K562 (cell line): ENCODE results near the gene NRP2. TPM values are rescaled to one million over a fixed set of nuclear protein-coding genes. Genes with fewer than 3 reads are reported as not detected.

Source experiments
- ATAC-seq: fragments of 200-7000 bp; cut with Tn5 transposase; 3 replicates; pipeline ENCODE4 v1.9.1; 2020; ENCODE audit warnings: moderate library complexity
- BruUV-seq: library from RNA; stranded (reverse); fragments of 400-500 nt; replicated peaks from 2 replicates; lab custom pipeline; 2021; lab: Mats Ljungman, UMichigan
- CTCF ChIA-PET: fragments of 300-600 bp; formaldehyde crosslinking; extraction: SDS; loops from one replicate; lab custom pipeline; 2021; ENCODE audit warnings: low intra/inter-chr PET ratio; lab: Yijun Ruan, JAX
- POLR2A ChIA-PET: fragments of 300-600, 350-650 bp; sonication (Branson Sonifier 250); formaldehyde crosslinking; extraction: SDS; loops from one replicate; lab custom pipeline; 2021; ENCODE audit warnings: antibody characterized with exemption, inconsistent platforms; lab: Yijun Ruan, JAX
- DNase-seq, 4 experiments: peaks; one replicate each; pipeline versions ENCODE4 v3.0.0 to v3.0.0-alpha.2; 2011 to 2018; ENCODE audit warnings: low spot score in 3 of 4, mixed read lengths in 3 of 4; ENCODE audit errors: extremely low read depth in 1 of 4
- FAIRE-seq: peaks from 2 replicates; lab custom pipeline; 2011; peaks lifted over from hg19 to GRCh38; lab: Jason Lieb, UNC
- H2AFZ ChIP-seq: 2 replicates; pipeline ENCODE4 v1.6.0; 2011; ENCODE audit warnings: low read depth, low read length, control low read depth, inconsistent platforms
- H3K27ac ChIP-seq: fragments of 200-600 bp; 3 replicates; pipeline ENCODE4 v1.8.0; 2011; ENCODE audit warnings: low read depth, mild to moderate bottlenecking, control low read depth, inconsistent platforms, low read length, moderate library complexity, mixed read lengths; ENCODE audit errors: extremely low read depth
- H3K27me3 ChIP-seq, 2 experiments: fragments of 300-600 bp in 1 of 2; 2 replicates in 1 of 2; 3 replicates in 1 of 2; pipeline versions ENCODE4 v1.6.0 to v1.8.0; 2011; ENCODE audit warnings: inconsistent platforms in 2 of 2, low read length in 2 of 2, mild to moderate bottlenecking in 1 of 2, mixed read lengths in 1 of 2, moderate library complexity in 1 of 2; ENCODE audit not compliant: control insufficient read depth in 2 of 2, insufficient read depth in 2 of 2
- H3K36me3 ChIP-seq: fragments of 300-600 bp; 3 replicates; pipeline ENCODE4 v1.8.0; 2011; ENCODE audit warnings: mild to moderate bottlenecking, low read length, inconsistent platforms; ENCODE audit not compliant: control insufficient read depth, insufficient read depth
- H3K4me1 ChIP-seq, 2 experiments: fragments of 200-600 bp in 1 of 2; replicated peaks in 1 of 2; 2 replicates in 1 of 2; 3 replicates in 1 of 2; pipeline versions ENCODE4 v1.5.1 to v1.8.0; 2011; ENCODE audit warnings: inconsistent platforms in 2 of 2, low read length in 2 of 2, mild to moderate bottlenecking in 1 of 2, mixed read lengths in 1 of 2, moderate library complexity in 1 of 2; ENCODE audit not compliant: control insufficient read depth in 2 of 2, insufficient read depth in 2 of 2
- H3K4me2 ChIP-seq: 2 replicates; pipeline ENCODE4 v1.6.1; 2011; ENCODE audit warnings: low read length, control low read depth, inconsistent platforms, mixed read lengths; ENCODE audit not compliant: insufficient read depth
- H3K4me3 ChIP-seq: fragments of 200-600 bp; sonication (generic), shearing (Covaris generic); 2 replicates; pipeline ENCODE4 v1.5.1; 2016; ENCODE audit warnings: control low read depth, inconsistent platforms
- H3K79me2 ChIP-seq: fragments of 200-600 bp; 3 replicates; pipeline ENCODE4 v1.8.0; 2011; ENCODE audit warnings: low read length, inconsistent platforms; ENCODE audit not compliant: control insufficient read depth, insufficient read depth
- H3K9ac ChIP-seq, 2 experiments: 2 replicates each; pipeline versions ENCODE4 v1.6.0 to v1.6.1; 2011; ENCODE audit warnings: low read depth in 2 of 2, low read length in 2 of 2, control low read depth in 1 of 2, inconsistent platforms in 1 of 2, mild to moderate bottlenecking in 1 of 2, mixed read lengths in 1 of 2; ENCODE audit not compliant: insufficient read depth in 1 of 2
- H3K9me1 ChIP-seq: one replicate; pipeline ENCODE4 v1.6.0; 2011; ENCODE audit warnings: inconsistent platforms, mild to moderate bottlenecking, low read length, moderate library complexity; ENCODE audit not compliant: control insufficient read depth, insufficient read depth
- H3K9me3 ChIP-seq: replicated peaks from 2 replicates; pipeline ENCODE4 v1.5.1; 2011; ENCODE audit warnings: low read depth, low read length, inconsistent platforms; ENCODE audit not compliant: control insufficient read depth, insufficient read depth
- H4K20me1 ChIP-seq: replicated peaks from 2 replicates; pipeline ENCODE4 v1.6.1; 2011; ENCODE audit warnings: low read length, inconsistent platforms, mixed read lengths; ENCODE audit not compliant: control insufficient read depth, insufficient read depth
- WGBS: fragments of 100-300 bp; shearing (Covaris generic); methylation state at CpG from one replicate; pipeline ENCODE4 v1.1.6; 2016; ENCODE audit warnings: low coverage, mixed read lengths; ENCODE audit not compliant: insufficient coverage; ENCODE audit errors: missing lambda C conversion rate; 5-methylcytosine and 5-hydroxymethylcytosine counted together
- in situ Hi-C: fragments of 300-500 bp; cut with MboI; formaldehyde crosslinking; loops from 4 replicates; pipeline ENCODE4 v1.15.0; 2018; ENCODE audit warnings: inconsistent platforms, mixed read lengths
- intact Hi-C: fragments of 100-400 bp; cut with micrococcal nuclease; formaldehyde crosslinking; loops from 2 replicates; pipeline ENCODE4 v1.14.2; 2022
- polyA plus RNA-seq, 8 experiments: library from polyadenylated mRNA; depleted of rRNA in 4 of 8; stranded (reverse) in 5 of 8; unstranded in 3 of 8; fragments of >200 nt; fragmentation: Nextera tagmentation in 2 of 8; fragmentation: Illumina TruSeq in 1 of 8; extraction: Ambion mirVana in 2 of 8; extraction: Trizol in 1 of 8; gene quantifications; 2 replicates each; pipeline versions ENCODE4 v1.2.1 to v1.2.3, GENCODE V29; 2011 to 2014; ENCODE audit warnings: inconsistent platforms in 1 of 8, missing spikeins in 1 of 8
- total RNA-seq, 7 experiments: library from RNA; depleted of rRNA in 6 of 7; stranded (reverse); fragments of >200 nt in 6 of 7; fragmentation: Illumina TruSeq in 2 of 7; extraction: Trizol in 2 of 7; gene quantifications; 2 replicates each; pipeline versions ENCODE4 v1.2.1 to v1.2.3, GENCODE V29; 2011 to 2021; ENCODE audit warnings: low replicate concordance in 1 of 7
- TF ChIP-seq, protein P1 (sequence below): fragments of 450-650 bp; IDR thresholded peaks from 2 replicates; pipeline ENCODE4 v1.6.1; 2016
- TF ChIP-seq, protein P2 (sequence below): fragments of 450-650 bp; IDR thresholded peaks from 2 replicates; pipeline ENCODE4 v1.6.1; 2016; ENCODE audit warnings: mild to moderate bottlenecking

The NRP2 gene
- total and polyA plus RNA-seq, 9 of the 15 experiments (the other 6 are each of a cell fraction or from before 2014, with no cell fraction given), result 0.05 to 0.31 (median 0.15) TPM; not detected in 5

DNA sequence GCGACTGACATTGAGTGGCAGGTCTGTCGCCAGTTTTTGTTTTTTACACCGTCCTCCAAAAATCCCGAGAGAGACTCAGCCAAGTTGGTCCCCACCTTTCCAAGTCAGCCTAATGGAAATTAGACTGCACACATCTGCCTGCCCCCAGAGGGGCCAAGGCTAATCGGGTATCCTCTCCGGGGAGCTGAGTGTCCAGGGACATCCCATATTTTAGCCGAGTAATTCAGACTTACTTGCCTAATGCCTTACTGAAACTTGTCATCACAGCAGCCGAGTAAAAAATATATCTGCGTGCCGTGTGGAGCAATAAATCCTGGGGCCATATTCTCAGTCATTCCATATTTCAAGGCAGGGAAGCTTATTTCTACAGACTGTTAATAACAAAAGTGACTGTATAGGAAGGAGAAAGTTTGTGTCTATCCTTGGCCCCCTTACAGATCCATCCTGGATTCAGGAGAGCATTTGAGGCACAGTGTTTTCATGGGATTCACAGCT, 38.9 kb upstream of the NRP2 start:
- H3K79me2 ChIP-seq, result no peaks in the 10 kb centered on the region
- H3K9me3 ChIP-seq, result no peaks in the 10 kb centered on the region
- H3K27ac ChIP-seq, result no peak overlapping the region
- CTCF ChIA-PET, result no interaction called here
- H3K9ac ChIP-seq, result no peak overlapping the region
- 0% methylated on average over 7 of the region's 10 CpGs for WGBS
- H3K4me3 ChIP-seq, result no peak overlapping the region
- no peaks in the 10 kb centered on the region for H3K9me1 ChIP-seq
- DNase-seq (no peak), ATAC-seq (no peak)
- intact Hi-C loops, result no loop called here
- no peaks in the 10 kb centered on the region for H3K36me3 ChIP-seq
- no peak overlapping the region for H3K4me2 ChIP-seq
- no peak overlapping the region for H2AFZ ChIP-seq
- H3K27me3 ChIP-seq, result peaks cover 0 to 4% of the 10 kb centered on the region in 2 experiments; a peak in 1 of 5 replicates
- H4K20me1 ChIP-seq, result no peaks in the 10 kb centered on the region
- TF ChIP-seq, protein P1, sequence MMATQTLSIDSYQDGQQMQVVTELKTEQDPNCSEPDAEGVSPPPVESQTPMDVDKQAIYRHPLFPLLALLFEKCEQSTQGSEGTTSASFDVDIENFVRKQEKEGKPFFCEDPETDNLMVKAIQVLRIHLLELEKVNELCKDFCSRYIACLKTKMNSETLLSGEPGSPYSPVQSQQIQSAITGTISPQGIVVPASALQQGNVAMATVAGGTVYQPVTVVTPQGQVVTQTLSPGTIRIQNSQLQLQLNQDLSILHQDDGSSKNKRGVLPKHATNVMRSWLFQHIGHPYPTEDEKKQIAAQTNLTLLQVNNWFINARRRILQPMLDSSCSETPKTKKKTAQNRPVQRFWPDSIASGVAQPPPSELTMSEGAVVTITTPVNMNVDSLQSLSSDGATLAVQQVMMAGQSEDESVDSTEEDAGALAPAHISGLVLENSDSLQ, result 0 out of 2 replicates have a peak, but pooled peaks have one; percentile 12
- TF ChIP-seq, protein P2, sequence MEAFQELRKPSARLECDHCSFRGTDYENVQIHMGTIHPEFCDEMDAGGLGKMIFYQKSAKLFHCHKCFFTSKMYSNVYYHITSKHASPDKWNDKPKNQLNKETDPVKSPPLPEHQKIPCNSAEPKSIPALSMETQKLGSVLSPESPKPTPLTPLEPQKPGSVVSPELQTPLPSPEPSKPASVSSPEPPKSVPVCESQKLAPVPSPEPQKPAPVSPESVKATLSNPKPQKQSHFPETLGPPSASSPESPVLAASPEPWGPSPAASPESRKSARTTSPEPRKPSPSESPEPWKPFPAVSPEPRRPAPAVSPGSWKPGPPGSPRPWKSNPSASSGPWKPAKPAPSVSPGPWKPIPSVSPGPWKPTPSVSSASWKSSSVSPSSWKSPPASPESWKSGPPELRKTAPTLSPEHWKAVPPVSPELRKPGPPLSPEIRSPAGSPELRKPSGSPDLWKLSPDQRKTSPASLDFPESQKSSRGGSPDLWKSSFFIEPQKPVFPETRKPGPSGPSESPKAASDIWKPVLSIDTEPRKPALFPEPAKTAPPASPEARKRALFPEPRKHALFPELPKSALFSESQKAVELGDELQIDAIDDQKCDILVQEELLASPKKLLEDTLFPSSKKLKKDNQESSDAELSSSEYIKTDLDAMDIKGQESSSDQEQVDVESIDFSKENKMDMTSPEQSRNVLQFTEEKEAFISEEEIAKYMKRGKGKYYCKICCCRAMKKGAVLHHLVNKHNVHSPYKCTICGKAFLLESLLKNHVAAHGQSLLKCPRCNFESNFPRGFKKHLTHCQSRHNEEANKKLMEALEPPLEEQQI, result no peak
- TF ChIP-seq, all 486 proteins: peak for 1
- POLR2A ChIA-PET, result no interaction called here
- FAIRE-seq, result no peak
- no TSS peak for BruUV-seq
- in situ Hi-C loops, result no loop called here
- no peaks in the 10 kb centered on the region for H3K4me1 ChIP-seq
